Limb (tissue), 2 donors: ENCODE results near the gene ZIC4.
A peak's percentile ranks its signal among the peaks of the same experiment; 100 is the strongest.

Experiments
- DNase-seq, 2 donors: peaks; one replicate each; pipeline ENCODE4 v3.0.0-alpha.2; 2016; ENCODE audit errors: extremely low spot score in 2 of 2

ZIC4 gene

GRCh38 chr3:147391781-147392624 lies 14.3 kb downstream of the ZIC4 start:
- peak; percentile 62 to 82 for DNase-seq

GRCh38 chr3:147390589-147391569 lies 15.5 kb downstream of the ZIC4 start:
- DNase-seq = peak in 1 of 2 donors; percentile 66

- peak in 1 of 2 donors; percentile 57 for DNase-seq
These were observed 16.6 kb downstream of the ZIC4 start for GRCh38 chr3:147389717-147390116.

GRCh38 chr3:147388700-147389580 lies 17.4 kb downstream of the ZIC4 start:
- peak in 1 of 2 donors; percentile 64 for DNase-seq

DNA sequence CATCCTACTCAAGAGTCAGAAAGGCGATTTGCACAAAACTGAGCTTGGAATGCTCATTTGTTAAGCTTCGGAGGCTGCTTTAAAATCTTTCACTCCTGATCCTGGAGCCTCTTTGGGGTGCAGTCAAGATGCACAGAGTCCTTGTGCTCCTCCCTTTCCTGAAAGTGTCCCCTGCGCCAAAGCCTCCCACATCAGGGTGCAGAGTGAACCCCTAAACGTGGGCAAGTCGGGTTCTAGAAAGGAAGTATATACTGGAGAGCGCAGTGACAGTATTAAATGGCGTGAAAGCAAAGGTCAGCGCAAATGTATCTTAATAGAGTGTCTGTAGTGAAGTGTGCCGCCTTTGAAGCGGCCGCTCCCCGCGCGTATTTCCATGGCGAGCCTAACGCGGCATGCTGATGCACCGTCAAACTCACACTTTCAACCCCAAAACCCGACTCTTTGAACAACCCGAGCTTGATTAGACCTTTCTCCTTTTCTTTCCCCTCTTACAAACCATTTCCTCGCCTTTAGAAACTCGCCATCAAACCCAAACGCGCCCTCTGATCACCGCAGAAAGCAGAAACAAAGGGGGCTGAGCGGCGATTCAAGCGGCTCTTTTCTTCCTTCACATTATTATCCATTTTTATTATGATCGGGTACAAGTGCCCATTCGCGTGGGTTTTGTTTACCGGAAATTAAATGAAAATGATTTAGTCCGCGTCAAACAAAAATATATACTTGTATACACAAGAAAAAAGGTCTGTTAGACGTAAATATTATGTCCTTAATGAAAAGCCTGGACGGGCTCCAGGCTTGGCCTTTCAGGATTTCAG lies 18.3 kb downstream of the ZIC4 start:
- DNase-seq = peak in 1 of 2 donors; percentile 58

GRCh38 chr3:147387291-147387884 lies 19.0 kb downstream of the ZIC4 start:
- DNase-seq = no peak

GRCh38 chr3:147385059-147386012 lies 21.0 kb downstream of the ZIC4 start:
- DNase-seq = peak in 1 of 2 donors; percentile 34

DNA sequence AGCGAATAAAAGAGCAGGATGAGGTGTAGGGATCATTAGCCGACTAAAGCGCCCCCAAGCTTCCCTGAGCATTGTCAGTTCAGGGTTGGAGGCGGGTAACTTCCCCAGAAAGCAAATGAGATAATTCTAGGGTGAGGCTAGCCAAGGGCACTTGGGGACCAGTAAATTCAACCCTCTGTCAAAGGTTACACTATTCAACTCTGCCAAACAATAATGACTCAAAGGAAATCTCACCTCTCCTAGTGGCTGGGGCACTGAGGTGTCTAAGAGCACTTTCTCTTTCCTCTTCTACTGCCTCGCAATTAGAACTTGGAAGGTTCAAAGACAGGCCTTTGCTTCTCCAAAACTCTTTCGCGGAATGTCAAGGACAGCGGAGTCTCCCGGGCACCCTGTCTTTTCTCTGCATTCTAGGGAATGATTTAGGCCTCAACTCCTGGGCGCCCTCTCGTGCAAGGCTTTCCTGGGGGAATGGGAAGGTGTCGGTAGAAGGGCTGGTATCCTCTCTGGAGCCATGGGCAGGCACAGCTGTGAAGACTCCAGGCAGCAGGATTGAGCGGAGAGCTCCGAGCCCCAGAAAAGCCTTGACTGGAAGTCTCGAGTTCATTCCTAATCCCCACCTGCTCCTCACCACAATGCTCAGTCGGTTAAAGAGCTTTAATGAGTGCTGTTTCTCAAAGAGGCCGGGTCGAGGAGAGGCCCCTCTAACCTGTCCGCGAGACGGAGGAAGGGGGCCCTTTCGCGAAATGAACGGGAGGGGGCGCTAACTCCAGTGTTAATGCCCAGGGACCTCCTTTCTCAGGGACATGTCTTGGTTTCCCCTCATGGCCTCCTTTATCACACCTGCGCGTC lies 21.9 kb downstream of the ZIC4 start:
- DNase-seq = peak in 1 of 2 donors; percentile 49

DNA sequence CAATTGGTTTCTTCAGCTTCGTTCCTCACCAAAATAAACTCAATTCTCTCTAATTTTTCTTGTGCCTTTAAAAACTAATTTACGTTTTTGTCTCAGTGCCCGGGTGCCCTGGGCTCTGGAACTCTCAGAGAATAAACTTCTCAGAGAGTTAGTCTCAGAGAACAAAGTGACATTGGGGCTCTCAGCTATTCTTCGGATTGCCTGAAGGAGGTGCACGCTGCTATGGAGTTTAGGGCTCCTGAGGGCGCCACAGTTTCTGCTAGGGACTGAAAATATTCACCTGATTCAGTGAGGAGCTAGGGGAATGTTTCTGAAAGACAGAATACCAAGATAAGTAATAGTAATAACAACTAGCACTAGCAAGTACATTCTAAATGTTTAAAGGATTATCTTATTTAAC lies 22.7 kb downstream of the ZIC4 start:
- DNase-seq = peak in 1 of 2 donors; percentile 29

DNA sequence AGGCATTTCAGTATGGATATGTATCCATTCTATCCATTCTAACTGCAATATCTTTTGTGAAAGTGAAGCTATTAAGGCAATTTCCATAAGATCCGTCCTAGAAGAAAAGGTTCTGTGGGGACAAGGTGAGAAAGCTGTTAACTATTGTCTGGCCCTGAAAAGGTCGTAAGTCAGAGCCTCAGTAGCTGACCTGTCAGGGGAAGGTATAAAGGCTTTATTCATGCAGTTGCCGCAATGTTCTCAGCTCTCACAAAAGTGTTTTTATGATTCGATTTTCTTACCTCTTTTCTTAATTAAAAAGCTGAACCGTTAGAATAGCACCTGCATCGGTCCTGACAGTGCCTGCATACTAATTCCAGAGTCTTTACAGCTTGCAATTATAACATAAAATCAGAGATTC lies 24.7 kb downstream of the ZIC4 start:
- DNase-seq = peak in 1 of 2 donors; percentile 17

DNA sequence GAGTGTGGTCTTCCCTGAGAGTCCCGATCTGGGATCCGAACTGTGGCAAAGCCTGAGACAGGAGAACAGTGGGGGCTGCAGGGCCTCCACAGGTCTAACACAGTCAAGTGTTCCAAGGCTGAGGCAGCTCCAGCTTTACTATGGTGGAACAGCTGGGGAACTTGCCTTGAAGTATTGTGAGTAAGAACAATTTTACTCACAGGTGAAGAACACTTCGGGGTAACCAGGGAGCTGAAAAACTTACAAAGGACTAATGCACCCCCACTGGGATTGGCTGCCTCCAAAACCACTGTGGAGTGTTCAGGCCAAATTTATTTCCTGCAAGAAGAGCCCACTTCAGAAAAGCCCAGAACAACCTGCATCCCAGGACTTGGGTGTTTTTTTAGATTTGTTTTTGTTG lies 25.4 kb downstream of the ZIC4 start:
- DNase-seq = no peak

DNA sequence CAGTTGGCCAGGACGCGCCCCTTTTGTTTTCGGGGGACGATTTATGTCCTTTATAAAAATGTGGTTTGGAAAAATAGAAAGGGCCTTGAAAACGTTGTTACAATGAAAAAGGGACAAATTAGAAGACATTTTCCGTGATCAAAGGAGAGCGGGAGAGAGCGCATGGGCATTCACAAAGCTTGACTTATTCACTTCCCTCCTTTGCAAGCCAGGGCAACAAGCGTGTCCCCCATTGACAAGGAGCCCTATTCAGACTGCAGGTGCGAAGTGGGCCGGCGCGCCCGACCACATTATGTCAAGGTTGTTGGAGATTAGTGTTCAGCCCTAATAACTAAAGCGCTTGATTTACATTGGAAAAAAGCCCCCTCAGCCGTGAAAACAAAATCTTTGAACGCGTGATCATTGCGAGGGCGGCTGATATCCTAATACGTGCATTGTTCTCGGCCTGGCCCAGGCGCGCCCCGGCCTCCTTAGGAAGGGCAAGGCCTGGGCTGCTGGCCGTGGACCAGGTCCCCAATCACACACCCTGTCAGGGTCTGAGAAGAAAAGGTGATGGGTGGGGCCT lies 25.9 kb downstream of the ZIC4 start:
- no peak for DNase-seq

- no peak for DNase-seq
These were observed 26.7 kb downstream of the ZIC4 start for GRCh38 chr3:147379651-147380050.

DNA sequence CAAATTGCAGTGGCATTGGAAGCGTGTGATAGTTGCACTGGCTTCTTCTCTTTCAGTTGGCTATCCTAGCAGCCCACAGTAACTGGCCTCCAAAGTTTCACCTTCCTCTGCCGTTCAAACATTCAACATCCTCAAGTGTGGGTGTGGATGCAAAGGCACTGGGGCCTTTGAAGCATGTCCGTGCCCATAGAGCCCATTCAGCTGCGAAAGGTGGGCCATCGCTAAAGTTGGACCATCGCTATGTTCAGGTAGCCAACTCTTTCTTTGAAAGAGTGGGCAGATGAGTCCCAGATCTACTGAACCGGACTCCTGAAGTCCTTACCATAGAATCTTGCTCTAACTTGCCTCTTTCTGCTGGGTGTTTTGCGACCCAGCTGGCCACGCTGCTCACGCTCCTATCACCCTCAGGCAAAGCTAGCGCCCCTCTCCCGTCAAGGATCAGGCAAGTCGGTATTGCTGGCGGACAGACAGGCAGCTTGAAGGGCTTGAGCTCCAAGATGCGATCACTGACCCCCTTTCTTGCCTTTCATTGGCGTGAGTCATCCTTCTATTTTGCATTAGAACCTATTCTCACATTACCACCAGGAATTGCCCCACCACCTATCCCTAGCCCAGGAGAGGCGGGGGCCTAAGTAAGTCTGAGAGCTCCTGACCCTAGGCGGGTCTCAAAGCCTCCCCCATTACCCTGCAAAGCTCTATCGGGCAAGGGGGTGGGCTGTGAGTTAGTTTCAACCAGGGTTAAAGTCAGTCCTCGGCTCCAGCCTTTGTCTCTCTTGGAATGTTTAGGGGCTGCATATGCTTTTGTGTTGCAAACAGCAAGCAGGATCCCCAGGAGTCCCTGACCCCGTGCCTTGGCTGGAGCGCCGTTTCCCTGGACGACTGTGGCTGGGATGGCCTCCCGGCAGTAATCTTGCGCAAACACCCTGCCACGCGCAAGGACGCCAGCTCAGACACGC lies 28.7 kb downstream of the ZIC4 start:
- peak in 1 of 2 donors; percentile 42 for DNase-seq

- no peak for DNase-seq
These were observed 33.0 kb downstream of the ZIC4 start for GRCh38 chr3:147373301-147373700.

DNA sequence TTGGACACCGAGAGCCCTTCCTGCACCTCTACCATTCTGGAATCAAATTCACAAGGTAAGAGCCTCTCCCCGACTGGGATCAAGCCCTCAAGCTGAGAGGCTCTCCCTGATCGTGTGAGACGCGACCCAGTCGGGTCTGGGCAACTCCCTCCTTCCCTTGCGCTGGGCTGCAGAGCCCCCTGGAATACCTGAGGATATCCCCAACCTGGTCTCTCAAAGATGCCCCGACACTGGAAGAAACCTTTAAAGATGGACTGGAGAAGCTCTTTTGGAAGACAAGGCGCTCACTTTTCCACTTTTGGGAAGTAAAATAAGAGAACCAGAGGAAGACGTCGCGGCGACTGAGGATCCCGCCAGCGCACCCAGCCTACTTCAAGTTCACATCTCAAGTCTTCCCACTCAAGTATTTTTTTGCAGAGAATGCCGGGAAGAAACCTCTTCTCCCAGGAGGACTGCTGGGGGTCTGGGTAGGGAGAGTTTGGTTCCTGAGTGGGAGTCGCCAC lies 33.8 kb downstream of the ZIC4 start:
- DNase-seq = no peak
